Caco-2 (cell line): ENCODE measurements around the gene CD300LB. TPM values are rescaled to one million over a fixed set of nuclear protein-coding genes. Genes with fewer than 3 reads are reported as not detected.

Experiments
- BruUV-seq: library from RNA; stranded (reverse); fragments of 400-500 nt; replicated peaks from 2 replicates; lab custom pipeline; 2021; lab: Mats Ljungman, UMichigan
- CTCF ChIA-PET: fragments of 300-600 bp; sonication (Branson Sonifier 250); formaldehyde crosslinking; loops from one replicate; lab custom pipeline; 2022; ENCODE audit warnings: antibody characterized with exemption; lab: Charles Lee
- POLR2A ChIA-PET: fragments of 300-600 bp; sonication (Branson Sonifier 250); formaldehyde crosslinking; loops from one replicate; lab custom pipeline; 2022; ENCODE audit warnings: antibody characterized with exemption; lab: Charles Lee
- DNase-seq, 2 experiments: peaks; one replicate each; pipeline versions ENCODE4 v3.0.0 to v3.0.0-alpha.2; 2020 to 2022
- H3K27me3 ChIP-seq: replicated peaks from 2 replicates; pipeline ENCODE4 v1.6.0; 2011; ENCODE audit warnings: low read length; ENCODE audit not compliant: control insufficient read depth, insufficient read depth
- H3K36me3 ChIP-seq: 2 replicates; pipeline ENCODE4 v1.5.1; 2011; ENCODE audit warnings: low read length; ENCODE audit not compliant: control insufficient read depth, insufficient read depth
- H3K4me1 ChIP-seq: fragments of 250-450 bp; sonication (Bioruptor Pico); 2 replicates; pipeline ENCODE4 v1.5.1; 2020; ENCODE audit warnings: mild to moderate bottlenecking
- H3K4me3 ChIP-seq: 2 replicates; pipeline ENCODE4 v1.5.1; 2011; ENCODE audit warnings: low read depth, mild to moderate bottlenecking, control low read depth, low read length
- H3K9me3 ChIP-seq: fragments of 250-450 bp; sonication (Bioruptor Pico); 2 replicates; pipeline ENCODE4 v1.5.1; 2020; ENCODE audit warnings: mild to moderate bottlenecking, moderate library complexity
- H3K27ac Mint-ChIP-seq: one replicate; pipeline ENCODE4 v1.8.0; 2022; ENCODE audit warnings: mixed read lengths; ENCODE audit not compliant: unreplicated experiment
- H3K27me3 Mint-ChIP-seq: one replicate; pipeline ENCODE4 v1.8.0; 2022; ENCODE audit warnings: mixed read lengths; ENCODE audit not compliant: insufficient read depth, unreplicated experiment
- H3K36me3 Mint-ChIP-seq: one replicate; pipeline ENCODE4 v1.8.0; 2022; ENCODE audit warnings: mild to moderate bottlenecking, mixed read lengths; ENCODE audit not compliant: insufficient read depth, unreplicated experiment
- H3K4me1 Mint-ChIP-seq: one replicate; pipeline ENCODE4 v1.8.0; 2022; ENCODE audit warnings: low read depth, mixed read lengths; ENCODE audit not compliant: unreplicated experiment
- H3K4me3 Mint-ChIP-seq: one replicate; pipeline ENCODE4 v1.8.0; 2022; ENCODE audit warnings: mild to moderate bottlenecking, moderate library complexity, mixed read lengths; ENCODE audit not compliant: unreplicated experiment
- H3K9me3 Mint-ChIP-seq: one replicate; pipeline ENCODE4 v1.8.0; 2022; ENCODE audit warnings: mixed read lengths; ENCODE audit not compliant: unreplicated experiment
- CTCF ChIP-seq, 2 experiments: fragments of 200-600 bp in 1 of 2; IDR thresholded peaks; 1 replicate in 1 of 2; 2 replicates in 1 of 2; pipeline versions ENCODE4 v1.5.1 to v1.8.0; 2011 to 2022; ENCODE audit warnings: antibody characterized with exemption in 1 of 2, control low read depth in 1 of 2, inconsistent platforms in 1 of 2, low read depth in 1 of 2, low read length in 1 of 2, mild to moderate bottlenecking in 1 of 2, moderate library complexity in 1 of 2; ENCODE audit not compliant: insufficient read depth in 1 of 2, severe bottlenecking in 1 of 2, unreplicated experiment in 1 of 2
- intact Hi-C: fragments of 100-400 bp; cut with micrococcal nuclease; formaldehyde crosslinking; loops from one replicate; pipeline ENCODE4 v1.10.0; 2022; ENCODE audit not compliant: unreplicated experiment
- total RNA-seq: library from RNA; stranded (reverse); gene quantifications from 2 replicates; pipeline ENCODE4 v1.2.3, GENCODE V29; 2022

CD300LB gene
- total RNA-seq, 1 experiment from 2014 or later: not detected

GRCh38 chr17:74543891-74544760 lies 12.9 kb upstream of the CD300LB start:
- Mint-ChIP-seq H3K27ac (no peak overlapping the region), H3K36me3 (no peaks in the 10 kb centered on the region), H3K9me3 (no peaks in the 10 kb centered on the region), H3K27me3 (peaks cover 26% of the 10 kb centered on the region), H3K4me1 (no peaks in the 10 kb centered on the region), H3K4me3 (no peak overlapping the region)
- intact Hi-C loops: no loop called here
- no peaks in the 10 kb centered on the region for H3K4me1 ChIP-seq
- ChIA-PET CTCF (no interaction called here), POLR2A (no interaction called here)
- TF ChIP-seq CTCF (IDR thresholded peaks at IDR 0.05; ENCODE audit: insufficient read depth in 1 of 2, low read depth in 1 of 2, low read length in 1 of 2, severe bottlenecking in 1 of 2, unreplicated experiment in 1 of 2): no peak
- no peak for DNase-seq
- H3K27me3 ChIP-seq: peaks cover 2% of the 10 kb centered on the region
- H3K9me3 ChIP-seq: no peaks in the 10 kb centered on the region
- H3K4me3 ChIP-seq: no peak overlapping the region
- H3K36me3 ChIP-seq: no peaks in the 10 kb centered on the region
- BruUV-seq: no TSS peak

GRCh38 chr17:74543406-74543805 lies 12.1 kb upstream of the CD300LB start:
- POLR2A ChIA-PET: no interaction called here
- H3K9me3 Mint-ChIP-seq: no peaks in the 10 kb centered on the region

More at GRCh38 chr17:74543406-74543805, 12.1 kb upstream of the CD300LB start:
- no peaks in the 10 kb centered on the region for H3K4me1 Mint-ChIP-seq
- no peaks in the 10 kb centered on the region for H3K36me3 Mint-ChIP-seq
- no peak for TF ChIP-seq CTCF (IDR thresholded peaks at IDR 0.05; ENCODE audit: insufficient read depth in 1 of 2, low read depth in 1 of 2, low read length in 1 of 2, severe bottlenecking in 1 of 2, unreplicated experiment in 1 of 2)
- BruUV-seq: no TSS peak
- CTCF ChIA-PET: no interaction called here
- no peak overlapping the region for H3K27ac Mint-ChIP-seq
- no peak overlapping the region for H3K4me3 ChIP-seq
- H3K36me3 ChIP-seq: no peaks in the 10 kb centered on the region
- H3K27me3 Mint-ChIP-seq: peaks cover 23% of the 10 kb centered on the region
- intact Hi-C loops: no loop called here
- no peaks in the 10 kb centered on the region for H3K4me1 ChIP-seq
- peaks cover 3% of the 10 kb centered on the region for H3K27me3 ChIP-seq
- H3K9me3 ChIP-seq: no peaks in the 10 kb centered on the region
- DNase-seq: no peak
- H3K4me3 Mint-ChIP-seq: no peak overlapping the region
